Measurements from ENCODE around the gene EDC3.

GRCh38 chr15:74585857-74586256, 110.0 kb downstream of the EDC3 start:
- TF ChIP-seq MAFK (IDR thresholded peaks at IDR 0.05; ENCODE audit: low read depth, low read length) = no peak
- TF ChIP-seq USF2 (IDR thresholded peaks at IDR 0.05; ENCODE audit: low read depth, low read length) = no peak
- TF ChIP-seq MXI1 (IDR thresholded peaks at IDR 0.05; ENCODE audit: borderline replicate concordance, low read depth, low read length) = no peak
- no peak for TF ChIP-seq CTCF (conservative IDR thresholded peaks at IDR 0.05; ENCODE audit: low read depth, low read length)
- TF ChIP-seq FOS (IDR thresholded peaks at IDR 0.05; ENCODE audit: low read depth, low read length) = no peak
- no peak for TF ChIP-seq POLR2A (IDR thresholded peaks at IDR 0.05; ENCODE audit: low read depth, low read length)
- no peak for TF ChIP-seq RCOR1 (IDR thresholded peaks at IDR 0.05; ENCODE audit: insufficient replicate concordance, low read length)
- TF ChIP-seq RFX5 (IDR thresholded peaks at IDR 0.05; ENCODE audit: low read depth, low read length) = no peak

All from IMR-90 (cell line).